ENCODE measurements around the gene DYRK1A. TPM values are rescaled to one million over a fixed set of nuclear protein-coding genes. Genes with fewer than 3 reads are reported as not detected.
"Not testable (repeated sequence)": the region's sequence is repeated elsewhere in the genome, so short reads cannot be mapped to it uniquely, and the experiment has no call there.

The DYRK1A gene
- 1 to 10 TPM; 1.8 to 4.8 (median 4.0) TPM for polyA plus RNA-seq

DNA sequence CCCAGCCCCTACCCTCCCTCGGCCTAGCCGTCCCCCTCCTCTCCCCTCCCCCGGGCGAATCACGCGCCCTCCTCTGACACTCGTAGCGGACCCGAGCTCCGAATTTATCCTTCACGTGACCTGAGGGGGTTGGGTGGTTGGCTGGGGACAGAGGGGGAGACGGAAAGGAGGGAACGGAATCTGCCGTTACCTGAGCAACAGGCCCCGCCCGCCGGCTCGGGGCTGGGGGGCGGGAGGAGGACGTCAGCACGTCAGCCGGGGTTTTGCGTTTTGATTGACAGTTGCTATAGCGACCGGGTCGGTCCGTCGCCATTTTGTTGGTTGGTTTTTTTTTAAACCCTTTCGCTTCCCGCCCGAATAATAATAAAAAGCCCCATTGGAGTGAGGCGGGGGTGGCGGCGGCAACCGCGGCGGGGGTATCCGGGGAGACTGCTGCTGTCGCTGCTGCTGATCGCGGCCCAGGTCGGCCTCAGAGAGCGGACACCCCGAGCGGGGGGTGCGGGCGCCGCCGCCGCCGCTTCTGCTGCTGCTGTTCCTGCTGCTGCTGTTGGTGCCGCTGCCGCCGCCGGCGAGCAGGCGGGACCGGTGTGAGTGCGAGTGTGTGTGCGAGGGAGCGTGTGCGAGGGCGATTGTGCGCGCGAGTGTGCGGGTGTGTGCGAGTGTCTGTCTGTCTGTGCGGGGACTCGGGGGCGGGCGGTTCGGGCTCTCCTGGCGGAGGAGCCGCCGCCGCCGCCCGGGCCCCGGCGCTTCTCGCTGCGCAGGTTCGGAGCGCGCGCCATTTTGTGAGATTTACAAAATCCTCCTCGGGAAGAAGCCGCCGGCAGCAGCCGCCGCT, at the start of gene DYRK1A:
Gene DYRK1A (plus strand): TSS at position 292 of the 835 bp plus-strand sequence. CDS start 53,602 bp downstream, outside the sequence.
- H3K36me3 Mint-ChIP-seq, result peaks cover 0 to 5% (median 4%) of the 10 kb centered on the region in 3 donors
- no peaks in the 10 kb centered on the region for H3K9me3 Mint-ChIP-seq
- peak within 1 kb of the TSS; percentile 99 to 100 (median 100) for H3K27ac Mint-ChIP-seq
- peak; percentile 99 for DNase-seq
- peak within 1 kb of the TSS; percentile 97 to 100 (median 100) for H3K4me3 Mint-ChIP-seq
- peaks cover 12 to 35% (median 17%) of the 10 kb centered on the region in 3 donors for H3K27me3 Mint-ChIP-seq (ENCODE audit: low read depth in 3 of 3)
- H3K4me1 Mint-ChIP-seq, result peaks cover 47% of the 10 kb centered on the region in 2 donors

- H3K9me3 Mint-ChIP-seq, result peaks cover 8 to 23% (median 9%) of the 10 kb centered on the region in 6 donors
- H3K36me3 Mint-ChIP-seq, result peaks cover 0 to 8% (median 5%) of the 10 kb centered on the region in 3 donors
- H3K4me1 Mint-ChIP-seq, result no peaks in the 10 kb centered on the region
- H3K4me3 Mint-ChIP-seq, result no peak overlapping the region
- H3K27ac Mint-ChIP-seq, result no peak overlapping the region
- DNase-seq, result no peak
- H3K27me3 Mint-ChIP-seq (ENCODE audit: low read depth in 3 of 3), result peaks cover 0 to 11% (median 8%) of the 10 kb centered on the region in 3 donors
These were observed 47.0 kb upstream of the DYRK1A start for GRCh38 chr21:37319551-37319950.

- H3K4me1 Mint-ChIP-seq, result no peaks in the 10 kb centered on the region
- no peak overlapping the region for H3K4me3 Mint-ChIP-seq
These were observed 44.5 kb upstream of the DYRK1A start for GRCh38 chr21:37322084-37322483.

DNA sequence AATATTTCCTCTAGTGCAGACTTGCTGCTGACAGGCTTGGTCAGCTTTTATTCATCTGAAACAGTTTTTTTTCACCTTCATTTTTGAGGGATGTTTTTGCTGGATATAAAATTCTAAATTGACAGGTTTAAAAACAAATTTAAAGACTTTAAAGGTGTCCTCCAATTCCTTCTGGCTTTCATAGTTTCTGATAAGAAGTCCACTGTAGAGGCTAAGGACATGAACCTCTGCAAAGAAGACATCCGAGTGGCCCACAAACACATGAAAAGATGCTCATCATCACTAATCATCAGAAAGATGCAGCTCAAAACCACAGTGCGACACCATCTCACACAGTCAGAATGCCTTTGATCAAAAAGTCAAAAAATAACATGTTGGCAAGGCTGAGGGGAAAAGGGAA, 42.0 kb upstream of the DYRK1A start:
- no peak for DNase-seq
- Mint-ChIP-seq H3K9me3 (peaks cover 0 to 3% (median 0%) of the 10 kb centered on the region in 6 donors), H3K27ac (no peak overlapping the region), H3K4me1 (no peaks in the 10 kb centered on the region), H3K27me3 (ENCODE audit: low read depth in 3 of 3) (peaks cover 3 to 8% (median 4%) of the 10 kb centered on the region in 3 donors), H3K36me3 (peaks cover 0 to 4% (median 0%) of the 10 kb centered on the region in 3 donors), H3K4me3 (no peak overlapping the region)

More at GRCh38 chr21:37322084-37322483, 44.5 kb upstream of the DYRK1A start:
- no peak for DNase-seq
- Mint-ChIP-seq H3K27ac (no peak overlapping the region), H3K36me3 (peaks cover 0 to 6% (median 3%) of the 10 kb centered on the region in 3 donors), H3K9me3 (peaks cover 5 to 8% (median 7%) of the 10 kb centered on the region in 6 donors), H3K27me3 (ENCODE audit: low read depth in 3 of 3) (peaks cover 3 to 10% (median 3%) of the 10 kb centered on the region in 3 donors)

- not testable (repeated sequence) for H3K36me3 Mint-ChIP-seq; H3K27me3 Mint-ChIP-seq (ENCODE audit: low read depth in 3 of 3)
These were observed 38.4 kb upstream of the DYRK1A start for GRCh38 chr21:37328147-37328546.

GRCh38 chr21:37331411-37331810, 35.2 kb upstream of the DYRK1A start:
- H3K4me3 Mint-ChIP-seq, result no peak overlapping the region
- no peak for DNase-seq
- peaks cover 3 to 11% (median 3%) of the 10 kb centered on the region in 3 donors for H3K27me3 Mint-ChIP-seq (ENCODE audit: low read depth in 3 of 3)
- no peak overlapping the region for H3K27ac Mint-ChIP-seq
- H3K36me3 Mint-ChIP-seq, result peaks cover 0 to 4% (median 0%) of the 10 kb centered on the region in 3 donors
- no peaks in the 10 kb centered on the region for H3K9me3 Mint-ChIP-seq
- H3K4me1 Mint-ChIP-seq, result no peaks in the 10 kb centered on the region

More at GRCh38 chr21:37328147-37328546, 38.4 kb upstream of the DYRK1A start:
- H3K4me1 Mint-ChIP-seq, H3K9me3 Mint-ChIP-seq, H3K27ac Mint-ChIP-seq, H3K4me3 Mint-ChIP-seq, DNase-seq: not testable (repeated sequence)

GRCh38 chr21:37335053-37335452, 31.5 kb upstream of the DYRK1A start:
- H3K4me1 Mint-ChIP-seq, result no peaks in the 10 kb centered on the region
- H3K36me3 Mint-ChIP-seq, result peaks cover 0 to 4% (median 0%) of the 10 kb centered on the region in 3 donors
- no peaks in the 10 kb centered on the region for H3K9me3 Mint-ChIP-seq
- no peak overlapping the region for H3K4me3 Mint-ChIP-seq
- DNase-seq, result no peak
- H3K27me3 Mint-ChIP-seq (ENCODE audit: low read depth in 3 of 3), result peaks cover 0 to 6% (median 3%) of the 10 kb centered on the region in 3 donors
- H3K27ac Mint-ChIP-seq, result no peak overlapping the region

DNA sequence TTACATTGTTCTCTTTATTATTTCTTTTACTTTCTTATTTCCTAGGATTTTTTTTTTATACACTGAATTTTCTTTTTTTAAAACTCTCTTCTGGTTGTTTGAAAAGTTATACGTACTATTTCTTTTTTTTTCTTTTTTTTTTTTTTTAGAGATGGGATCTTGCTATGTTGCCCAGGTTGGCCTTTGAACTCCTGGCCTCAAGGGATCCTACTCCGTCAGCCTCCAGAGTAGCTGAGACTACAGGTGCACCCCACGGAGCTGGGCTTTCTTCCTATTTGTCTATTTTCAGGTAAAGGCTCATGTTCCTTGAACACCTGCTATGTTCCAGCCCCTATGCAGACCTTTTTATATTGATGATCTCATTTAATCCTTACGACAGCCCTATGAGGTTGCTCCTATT, 29.4 kb upstream of the DYRK1A start:
- no peak for DNase-seq
- Mint-ChIP-seq H3K36me3 (peaks cover 0 to 4% (median 0%) of the 10 kb centered on the region in 3 donors), H3K27me3 (ENCODE audit: low read depth in 3 of 3) (peaks cover 0 to 10% (median 1%) of the 10 kb centered on the region in 3 donors), H3K4me3 (no peak overlapping the region), H3K27ac (no peak overlapping the region), H3K9me3 (no peaks in the 10 kb centered on the region), H3K4me1 (no peaks in the 10 kb centered on the region)

DNA sequence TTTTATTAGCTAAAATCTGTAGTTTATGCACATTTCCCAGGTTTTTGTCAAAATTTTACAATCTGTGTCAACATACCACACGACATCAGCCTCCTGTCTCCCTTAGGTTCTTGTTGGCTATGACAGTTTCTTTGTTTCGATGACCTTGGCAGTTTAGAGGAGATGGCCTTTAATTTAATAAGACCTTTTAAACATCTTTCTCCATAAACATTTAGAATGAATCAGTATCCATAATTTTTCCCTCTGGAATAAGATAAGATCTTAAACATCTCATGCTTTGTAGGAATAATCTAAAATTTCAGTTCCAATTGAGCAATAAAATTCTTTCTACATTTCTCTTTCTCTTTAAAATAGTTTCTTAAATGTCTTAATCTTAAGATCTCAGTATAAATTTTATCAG, 28.7 kb upstream of the DYRK1A start:
- H3K27me3 Mint-ChIP-seq (ENCODE audit: low read depth in 3 of 3), result peaks cover 0 to 10% (median 1%) of the 10 kb centered on the region in 3 donors
- H3K9me3 Mint-ChIP-seq, result no peaks in the 10 kb centered on the region
- no peak overlapping the region for H3K27ac Mint-ChIP-seq
- no peaks in the 10 kb centered on the region for H3K4me1 Mint-ChIP-seq
- H3K4me3 Mint-ChIP-seq, result no peak overlapping the region
- peaks cover 0 to 4% (median 0%) of the 10 kb centered on the region in 3 donors for H3K36me3 Mint-ChIP-seq
- no peak for DNase-seq

DNA sequence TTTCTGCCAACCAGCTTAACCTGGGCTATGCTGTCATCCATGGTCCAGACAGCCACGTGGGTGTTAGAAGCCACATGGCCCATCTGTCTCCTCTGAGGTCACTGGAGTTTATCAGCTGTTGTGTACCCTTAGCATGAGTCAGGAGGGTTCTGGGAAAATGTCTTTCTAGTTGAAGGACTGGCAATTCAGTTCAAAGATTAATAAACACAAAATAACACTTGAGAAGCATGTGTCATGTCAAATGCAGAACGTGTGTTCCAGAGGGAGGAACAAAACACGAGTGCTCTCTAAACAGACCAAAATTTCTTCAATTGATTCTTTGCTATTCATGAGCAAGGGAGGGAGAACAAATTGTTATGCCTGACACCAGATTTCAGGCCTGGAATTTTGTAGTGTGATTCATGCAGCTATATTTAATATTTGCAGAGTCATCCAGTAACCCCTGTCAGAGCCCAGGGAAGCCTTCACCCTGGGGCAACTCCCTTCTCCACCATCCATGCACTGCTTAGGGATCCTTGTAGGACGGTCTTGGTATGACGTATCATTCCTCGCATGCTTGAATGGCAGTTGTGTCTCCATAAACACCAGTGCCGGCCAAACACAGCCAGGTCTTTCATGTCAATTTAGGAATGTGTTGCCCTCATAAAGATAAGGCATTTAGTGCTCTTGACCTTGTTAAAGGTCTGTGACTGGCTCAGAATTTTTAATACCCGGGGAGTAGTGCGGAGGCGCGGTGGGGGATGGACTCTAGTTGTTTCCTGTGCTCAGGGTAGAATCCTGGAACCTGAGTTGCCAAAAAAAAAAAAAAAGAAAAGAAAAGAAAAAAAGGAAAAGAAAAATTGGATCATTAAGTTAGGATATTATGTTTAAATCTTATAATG, 27.7 kb upstream of the DYRK1A start:
- no peak for DNase-seq
- peaks cover 0 to 4% (median 0%) of the 10 kb centered on the region in 3 donors for H3K36me3 Mint-ChIP-seq
- H3K27ac Mint-ChIP-seq, result no peak overlapping the region
- no peak overlapping the region for H3K4me3 Mint-ChIP-seq
- peaks cover 0 to 8% (median 1%) of the 10 kb centered on the region in 3 donors for H3K27me3 Mint-ChIP-seq (ENCODE audit: low read depth in 3 of 3)
- H3K9me3 Mint-ChIP-seq, result no peaks in the 10 kb centered on the region
- H3K4me1 Mint-ChIP-seq, result no peaks in the 10 kb centered on the region

DNA sequence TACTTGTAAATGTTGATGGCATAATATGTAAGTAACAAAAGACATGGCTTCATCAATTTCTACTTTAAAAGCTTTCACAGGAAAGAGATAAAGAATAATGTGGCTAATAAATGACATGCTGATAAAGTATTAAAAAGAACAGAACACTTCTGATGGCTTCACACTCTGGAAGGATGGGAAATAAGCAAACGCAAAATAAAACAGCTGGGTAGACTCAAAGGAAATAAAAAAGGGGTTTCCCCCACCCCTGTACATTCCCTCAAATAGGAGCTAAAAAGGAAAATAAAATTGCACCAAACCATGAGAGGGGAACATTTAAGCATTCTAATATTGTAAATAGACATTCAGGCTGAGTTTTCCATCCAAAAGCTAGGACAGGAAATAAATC, 27.0 kb upstream of the DYRK1A start:
- H3K4me3 Mint-ChIP-seq, result no peak overlapping the region
- peaks cover 0 to 2% (median 0%) of the 10 kb centered on the region in 6 donors for H3K9me3 Mint-ChIP-seq
- H3K4me1 Mint-ChIP-seq, result no peaks in the 10 kb centered on the region
- H3K27me3 Mint-ChIP-seq (ENCODE audit: low read depth in 3 of 3), result peaks cover 0 to 8% (median 1%) of the 10 kb centered on the region in 3 donors
- H3K27ac Mint-ChIP-seq, result no peak overlapping the region
- H3K36me3 Mint-ChIP-seq, result peaks cover 0 to 4% (median 0%) of the 10 kb centered on the region in 3 donors
- DNase-seq, result no peak

DNA sequence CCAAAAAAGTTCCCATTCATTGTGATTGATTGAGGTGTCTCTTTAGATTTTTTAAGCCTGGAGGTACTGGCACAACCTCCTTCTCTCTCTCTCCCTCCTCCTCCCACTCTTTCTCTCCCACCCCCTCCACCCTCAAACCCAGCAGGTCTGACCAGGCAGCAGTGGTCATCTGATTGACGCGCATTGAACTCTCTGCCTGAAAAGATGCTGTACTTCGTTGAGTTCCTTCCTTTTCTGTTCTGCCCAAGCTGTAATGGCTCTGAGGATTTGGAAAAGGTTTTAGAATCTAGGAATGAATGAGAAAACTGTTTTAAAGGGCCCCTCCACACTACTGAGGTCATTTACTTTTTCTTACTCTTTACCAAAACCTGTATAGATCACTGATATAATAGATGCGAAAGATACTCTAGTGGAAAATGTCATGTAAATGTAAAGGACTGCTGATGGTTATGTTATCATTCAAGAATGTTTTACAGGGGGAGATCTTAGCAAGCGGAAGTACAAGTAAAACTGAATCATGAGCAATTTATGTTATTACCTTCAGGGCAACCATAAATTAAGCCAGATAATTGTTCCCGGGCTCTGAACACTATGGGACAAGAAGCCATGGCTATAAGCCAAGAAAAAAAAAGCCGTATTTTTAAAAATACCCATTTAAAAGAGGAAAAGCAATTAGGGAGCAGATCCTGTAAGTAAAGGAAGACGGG, 25.2 kb upstream of the DYRK1A start:
- Mint-ChIP-seq H3K4me1 (no peaks in the 10 kb centered on the region), H3K4me3 (no peak overlapping the region), H3K9me3 (peaks cover 0 to 5% (median 0%) of the 10 kb centered on the region in 6 donors)

DNA sequence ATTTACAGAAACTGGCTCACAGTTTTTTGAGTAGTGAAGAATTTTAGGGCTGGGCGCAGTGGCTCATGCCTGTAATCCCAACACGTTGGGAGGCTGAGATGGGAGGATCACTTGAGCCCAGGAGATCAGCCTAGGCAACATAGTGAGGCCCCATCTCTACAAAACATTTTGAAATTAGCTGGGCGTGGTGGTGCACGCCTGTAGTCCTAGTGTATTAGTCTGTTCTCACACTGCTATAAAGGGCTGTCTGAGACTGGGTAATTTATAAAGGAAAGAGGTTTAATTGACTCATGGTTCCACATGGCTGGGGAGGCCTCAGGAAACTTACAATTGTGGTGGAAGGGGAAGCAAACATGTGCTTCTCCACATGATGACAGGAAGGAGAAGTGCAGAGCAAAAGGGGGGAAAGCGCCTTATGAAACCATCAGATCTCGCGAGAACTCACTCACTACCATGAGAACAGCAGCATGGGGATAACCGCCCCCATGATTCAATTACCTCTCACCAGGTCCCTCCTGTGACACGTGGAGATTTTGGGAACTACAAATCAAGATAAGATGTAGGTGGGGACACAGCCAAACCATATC, 24.4 kb upstream of the DYRK1A start:
- H3K27me3 Mint-ChIP-seq (ENCODE audit: low read depth in 3 of 3), result peaks cover 0 to 6% (median 0%) of the 10 kb centered on the region in 3 donors
- H3K27ac Mint-ChIP-seq, result no peak overlapping the region
- H3K9me3 Mint-ChIP-seq, result peaks cover 0 to 5% (median 0%) of the 10 kb centered on the region in 6 donors
- no peak for DNase-seq
- H3K4me3 Mint-ChIP-seq, result no peak overlapping the region
- peaks cover 0 to 5% (median 0%) of the 10 kb centered on the region in 3 donors for H3K36me3 Mint-ChIP-seq
- H3K4me1 Mint-ChIP-seq, result no peaks in the 10 kb centered on the region

More for the DNA sequence above, 25.2 kb upstream of the DYRK1A start:
- Mint-ChIP-seq H3K27ac (no peak overlapping the region), H3K27me3 (ENCODE audit: low read depth in 3 of 3) (peaks cover 0 to 6% (median 0%) of the 10 kb centered on the region in 3 donors), H3K36me3 (no peaks in the 10 kb centered on the region)
- DNase-seq, result no peak
